ENCODE data around the gene FHIT.

DNA sequence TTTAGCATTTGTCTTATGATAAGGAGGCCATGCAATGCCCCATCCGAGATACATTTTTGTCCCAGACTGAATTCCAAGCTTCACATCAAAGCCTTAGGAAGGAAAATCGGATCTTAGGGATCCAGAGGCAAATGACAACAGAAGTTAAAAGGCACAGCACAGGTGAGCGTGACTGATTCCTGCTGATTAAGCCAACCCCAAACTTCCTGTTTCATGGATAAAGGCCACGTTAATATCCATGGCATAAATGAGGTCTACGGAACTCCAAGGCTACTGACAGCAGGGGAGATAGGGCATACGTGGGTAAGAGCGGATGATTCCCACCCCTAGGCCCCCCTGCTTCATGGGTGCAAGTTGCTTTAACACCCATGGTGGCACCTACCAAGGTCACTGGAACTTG is 471.6 kb downstream of the FHIT start:
- TF ChIP-seq POLR2A (IDR thresholded peaks at IDR 0.05) = no peak
- TF ChIP-seq, protein P1, sequence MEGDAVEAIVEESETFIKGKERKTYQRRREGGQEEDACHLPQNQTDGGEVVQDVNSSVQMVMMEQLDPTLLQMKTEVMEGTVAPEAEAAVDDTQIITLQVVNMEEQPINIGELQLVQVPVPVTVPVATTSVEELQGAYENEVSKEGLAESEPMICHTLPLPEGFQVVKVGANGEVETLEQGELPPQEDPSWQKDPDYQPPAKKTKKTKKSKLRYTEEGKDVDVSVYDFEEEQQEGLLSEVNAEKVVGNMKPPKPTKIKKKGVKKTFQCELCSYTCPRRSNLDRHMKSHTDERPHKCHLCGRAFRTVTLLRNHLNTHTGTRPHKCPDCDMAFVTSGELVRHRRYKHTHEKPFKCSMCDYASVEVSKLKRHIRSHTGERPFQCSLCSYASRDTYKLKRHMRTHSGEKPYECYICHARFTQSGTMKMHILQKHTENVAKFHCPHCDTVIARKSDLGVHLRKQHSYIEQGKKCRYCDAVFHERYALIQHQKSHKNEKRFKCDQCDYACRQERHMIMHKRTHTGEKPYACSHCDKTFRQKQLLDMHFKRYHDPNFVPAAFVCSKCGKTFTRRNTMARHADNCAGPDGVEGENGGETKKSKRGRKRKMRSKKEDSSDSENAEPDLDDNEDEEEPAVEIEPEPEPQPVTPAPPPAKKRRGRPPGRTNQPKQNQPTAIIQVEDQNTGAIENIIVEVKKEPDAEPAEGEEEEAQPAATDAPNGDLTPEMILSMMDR (IDR thresholded peaks at IDR 0.05) = no peak
